Measurements from ENCODE around the gene OR2J1. TPM values are rescaled to one million over a fixed set of nuclear protein-coding genes. Genes with fewer than 3 reads are reported as not detected.
"Not testable (repeated sequence)": the region's sequence is repeated elsewhere in the genome, so short reads cannot be mapped to it uniquely, and the experiment has no call there.

Gene OR2J1
- total and polyA plus RNA-seq, 12 donors, result not detected

- H3K4me1 ChIP-seq, result no peaks in the 10 kb centered on the region
- peaks cover 0 to 17% (median 0%) of the 10 kb centered on the region in 11 donors for H3K9me3 ChIP-seq
- H3K4me3 ChIP-seq, result no peak overlapping the region
- DNase-seq, result no peak
- intact Hi-C loops (cut with DNase I), result no loop called here
- ATAC-seq, result no peak
- no peaks in the 10 kb centered on the region for H3K27me3 ChIP-seq
- no peak for TF ChIP-seq CTCF (IDR thresholded peaks at IDR 0.05)
- H3K36me3 ChIP-seq, result no peaks in the 10 kb centered on the region
- no peak overlapping the region for H3K27ac ChIP-seq
These were observed 43.0 kb downstream of the OR2J1 start for GRCh38 chr6:29142309-29142708.

GRCh38 chr6:29146179-29146578 lies 46.9 kb downstream of the OR2J1 start:
- intact Hi-C loops (cut with DNase I), result no loop called here
- DNase-seq (no peak), ATAC-seq (no peak)
- Histone ChIP-seq H3K36me3 (no peaks in the 10 kb centered on the region), H3K4me3 (no peak overlapping the region), H3K9me3 (peaks cover 0 to 32% (median 0%) of the 10 kb centered on the region in 11 donors), H3K4me1 (no peaks in the 10 kb centered on the region), H3K27me3 (no peaks in the 10 kb centered on the region), H3K27ac (no peak overlapping the region)
- no peak for TF ChIP-seq CTCF (IDR thresholded peaks at IDR 0.05)
- WGBS, 2 donors, result 59 to 65% methylated on average over 2 of the region's 2 CpGs

GRCh38 chr6:29147074-29147473 lies 47.8 kb downstream of the OR2J1 start:
- H3K9me3 ChIP-seq, result peaks cover 0 to 32% (median 0%) of the 10 kb centered on the region in 11 donors
- WGBS, 2 donors, result 85 to 89% methylated on average over 3 of the region's 3 CpGs
- intact Hi-C loops (cut with DNase I), result no loop called here
- no peaks in the 10 kb centered on the region for H3K36me3 ChIP-seq
- no peak for ATAC-seq
- no peaks in the 10 kb centered on the region for H3K4me1 ChIP-seq
- H3K27ac ChIP-seq, result no peak overlapping the region
- DNase-seq, result no peak
- TF ChIP-seq CTCF (IDR thresholded peaks at IDR 0.05), result no peak
- no peak overlapping the region for H3K4me3 ChIP-seq
- peaks cover 0 to under 1% (median 0%) of the 10 kb centered on the region in 7 donors for H3K27me3 ChIP-seq

- H3K36me3 ChIP-seq; H3K4me3 ChIP-seq; ATAC-seq; intact Hi-C loops (cut with DNase I); DNase-seq; H3K4me1 ChIP-seq; H3K27ac ChIP-seq; H3K27me3 ChIP-seq: not testable (repeated sequence)
- WGBS, 2 donors, result 72 to 73% methylated on average over 3 of the region's 3 CpGs
- H3K9me3 ChIP-seq, result peaks cover 0 to 16% (median 0%) of the 10 kb centered on the region in 11 donors
These were observed 50.2 kb downstream of the OR2J1 start for GRCh38 chr6:29149444-29149843.

Other genes with a start within 250 kb of the OR2J1 start
- 10 to 100 TPM; 14.7 to 23.1 (median 17.6) TPM for gene TRIM27, start 175.5 kb upstream of the OR2J1 start, total RNA-seq
- gene TRIM27, start 175.5 kb upstream of the OR2J1 start, polyA plus RNA-seq, result 10 to 100 TPM; 21.0 to 26.2 TPM
- gene ZNF311, start 94.2 kb upstream of the OR2J1 start, total RNA-seq, result under 1 TPM; 0.08 to 0.39 (median 0.22) TPM
- under 1 TPM; 0.25 to 0.66 TPM for gene ZNF311, start 94.2 kb upstream of the OR2J1 start, polyA plus RNA-seq
- not detected for gene OR2W1, start 54.3 kb upstream of the OR2J1 start, total RNA-seq
- gene OR2W1, start 54.3 kb upstream of the OR2J1 start, polyA plus RNA-seq, result not detected
- not detected for gene OR2B3, start 12.2 kb upstream of the OR2J1 start, total RNA-seq
- gene OR2B3, start 12.2 kb upstream of the OR2J1 start, polyA plus RNA-seq, result not detected
- gene OR2J3, start 8.6 kb downstream of the OR2J1 start, total RNA-seq, result not detected
- not detected for gene OR2J3, start 8.6 kb downstream of the OR2J1 start, polyA plus RNA-seq
- not detected for gene OR2J2, start 71.4 kb downstream of the OR2J1 start, total RNA-seq
- not detected for gene OR2J2, start 71.4 kb downstream of the OR2J1 start, polyA plus RNA-seq
- gene OR14J1, start 202.2 kb downstream of the OR2J1 start, total RNA-seq, result not detected
- gene OR14J1, start 202.2 kb downstream of the OR2J1 start, polyA plus RNA-seq, result not detected